ENCODE measurements around the gene ZNF821. TPM values are rescaled to one million over a fixed set of nuclear protein-coding genes. Genes with fewer than 3 reads are reported as not detected.

ZNF821 gene
- total and polyA plus RNA-seq, 2 of the 8 experiments (the other 6 are each of a cell fraction or from before 2014, with no cell fraction given) = 9.5 to 14.1 TPM

GRCh38 chr16:71919035-71919434 lies 35.1 kb upstream of the ZNF821 start:
- POLR2A ChIA-PET (ENCODE audit: partially characterized antibody) = interaction anchor here (0.8 kb wide), 1 partner anchor 110 kb away, joined by 3 read pairs; the partner anchor contains the start of gene AP1G1
- 75% methylated on average over 3 of the region's 3 CpGs; no CpG with 5 or more reads in 1 of the 2 experiments for WGBS, 2 experiments (ENCODE audit: extremely low coverage in 1 of 2, insufficient coverage in 1 of 2, insufficient read length in 1 of 2, insufficient replicate concordance in 2 of 2, low coverage in 1 of 2, low lambda C conversion rate in 2 of 2, missing lambda C conversion rate in 1 of 2)
- TF ChIP-seq BACH1 (IDR thresholded peaks at IDR 0.05; ENCODE audit: low read length) (no peak), ZNF274 (IDR thresholded peaks at IDR 0.05; ENCODE audit: borderline replicate concordance, extremely low read depth, low read length) (no peak), NRF1 (IDR thresholded peaks at IDR 0.05; ENCODE audit: low read depth, low read length) (no peak), EGR1 (IDR thresholded peaks at IDR 0.05; ENCODE audit: borderline replicate concordance, low read depth, low read length) (no peak), SIN3A (conservative IDR thresholded peaks at IDR 0.05 in 1 of 2, IDR thresholded peaks at IDR 0.05 in 1 of 2; ENCODE audit: low read depth in 1 of 2, low read length in 2 of 2) (no peak), JUN (IDR thresholded peaks at IDR 0.05; ENCODE audit: low read depth, low read length) (no peak), CBX8 (IDR thresholded peaks at IDR 0.05; ENCODE audit: borderline replicate concordance, low read depth, low read length) (no peak), TBP (IDR thresholded peaks at IDR 0.05; ENCODE audit: low read depth, low read length) (no peak), HDAC6 (IDR thresholded peaks at IDR 0.05; ENCODE audit: low read depth, low read length) (no peak), NANOG (IDR thresholded peaks at IDR 0.05; ENCODE audit: insufficient read depth, low read depth, low read length, poor library complexity, severe bottlenecking) (no peak), TAF1 (IDR thresholded peaks at IDR 0.05; ENCODE audit: low read depth, low read length) (no peak), SUZ12 (IDR thresholded peaks at IDR 0.05; ENCODE audit: low read length) (no peak)
- TF ChIP-seq, protein P1, sequence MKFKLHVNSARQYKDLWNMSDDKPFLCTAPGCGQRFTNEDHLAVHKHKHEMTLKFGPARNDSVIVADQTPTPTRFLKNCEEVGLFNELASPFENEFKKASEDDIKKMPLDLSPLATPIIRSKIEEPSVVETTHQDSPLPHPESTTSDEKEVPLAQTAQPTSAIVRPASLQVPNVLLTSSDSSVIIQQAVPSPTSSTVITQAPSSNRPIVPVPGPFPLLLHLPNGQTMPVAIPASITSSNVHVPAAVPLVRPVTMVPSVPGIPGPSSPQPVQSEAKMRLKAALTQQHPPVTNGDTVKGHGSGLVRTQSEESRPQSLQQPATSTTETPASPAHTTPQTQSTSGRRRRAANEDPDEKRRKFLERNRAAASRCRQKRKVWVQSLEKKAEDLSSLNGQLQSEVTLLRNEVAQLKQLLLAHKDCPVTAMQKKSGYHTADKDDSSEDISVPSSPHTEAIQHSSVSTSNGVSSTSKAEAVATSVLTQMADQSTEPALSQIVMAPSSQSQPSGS (IDR thresholded peaks at IDR 0.05; ENCODE audit: low read length) = no peak

More at GRCh38 chr16:71919035-71919434, 35.1 kb upstream of the ZNF821 start:
- no peak overlapping the region for H2BK20ac ChIP-seq (ENCODE audit: low read length)
- no peaks in the 10 kb centered on the region for H3K23me2 ChIP-seq (ENCODE audit: low read depth, low read length)
- no peak overlapping the region for H2BK5ac ChIP-seq (ENCODE audit: low read depth, low read length)
- H4K5ac ChIP-seq (ENCODE audit: insufficient read length, low read depth, low read length) = no peak overlapping the region
- H3K14ac ChIP-seq (ENCODE audit: insufficient read length) = no peak overlapping the region
- no peak overlapping the region for H2BK120ac ChIP-seq (replicated peaks; ENCODE audit: low read depth, low read length)
- no peaks in the 10 kb centered on the region for H3K9me3 ChIP-seq (ENCODE audit: insufficient read depth in 2 of 2, low read depth in 1 of 2, low read length in 1 of 2)
- FAIRE-seq (no peak), DNase-seq (ENCODE audit: low read depth in 1 of 2, low spot score in 2 of 2) (no peak)
- H3K79me1 ChIP-seq (ENCODE audit: low read depth, low read length) = peaks cover 4% of the 10 kb centered on the region
- H3K4me2 ChIP-seq (ENCODE audit: insufficient read depth in 1 of 2, low read depth in 2 of 2, low read length in 2 of 2) = no peak overlapping the region
- H2BK12ac ChIP-seq (ENCODE audit: low read depth, low read length) = no peak overlapping the region
- H3K9ac ChIP-seq (replicated peaks in 1 of 4; ENCODE audit: extremely low read depth in 1 of 4, low read depth in 3 of 4, low read length in 3 of 4) = no peak overlapping the region
- H3K79me2 ChIP-seq (ENCODE audit: control insufficient read depth in 1 of 2, insufficient read depth in 2 of 2, low read length in 2 of 2) = peaks cover 15 to 77% of the 10 kb centered on the region in 2 experiments
- H3K4me3 ChIP-seq (ENCODE audit: extremely low read depth in 1 of 4, insufficient read depth in 2 of 4, low read depth in 3 of 4, low read length in 4 of 4) = no peak overlapping the region
- H2AFZ ChIP-seq (ENCODE audit: low read length) = no peak overlapping the region
- CTCF ChIA-PET (ENCODE audit: partially characterized antibody) = interaction anchor here (0.7 to 1.2 kb wide), 2 partner anchors 10 kb away, joined by 3 to 4 read pairs; no protein-coding TSS in a partner anchor
- H3K18ac ChIP-seq (ENCODE audit: extremely low read depth, low read length) = no peak overlapping the region
- no peaks in the 10 kb centered on the region for H3K27me3 ChIP-seq (replicated peaks in 1 of 4; ENCODE audit: control insufficient read depth in 3 of 4, extremely low read depth in 1 of 4, insufficient read depth in 3 of 4, low read length in 3 of 4)
- H3K4me1 ChIP-seq (replicated peaks in 1 of 4; ENCODE audit: control insufficient read depth in 3 of 4, insufficient read depth in 4 of 4, low read length in 3 of 4) = no peaks in the 10 kb centered on the region
- no peak overlapping the region for H4K91ac ChIP-seq (replicated peaks; ENCODE audit: insufficient read length, low read length)
- H3K56ac ChIP-seq (replicated peaks; ENCODE audit: insufficient read length, low read depth, low read length) = no peak overlapping the region
- H3K36me3 ChIP-seq (ENCODE audit: control insufficient read depth in 2 of 4, insufficient read depth in 4 of 4, low read length in 3 of 4) = peaks cover 44 to 89% (median 64%) of the 10 kb centered on the region in 4 experiments
- H3K27ac ChIP-seq (ENCODE audit: low read depth, low read length) = no peak overlapping the region
- H2AK5ac ChIP-seq (ENCODE audit: low read depth, low read length) = no peak overlapping the region
- no peak overlapping the region for H3K23ac ChIP-seq (ENCODE audit: insufficient read length)
- no peak overlapping the region for H2BK15ac ChIP-seq (ENCODE audit: low read length)
- peaks cover 9 to 15% of the 10 kb centered on the region in 2 experiments for H4K20me1 ChIP-seq (replicated peaks in 1 of 2; ENCODE audit: control insufficient read depth in 1 of 2, insufficient read depth in 2 of 2, low read length in 2 of 2)
- no peak overlapping the region for H4K8ac ChIP-seq (ENCODE audit: extremely low read depth, insufficient read depth, low read length)
- no peak overlapping the region for H3K4ac ChIP-seq (replicated peaks; ENCODE audit: insufficient read length, low read depth, low read length)
